ENCODE results near the gene KCNJ10.

GRCh38 chr1:160076295-160076694 is 6.3 kb upstream of the KCNJ10 start:
- TF ChIP-seq REST (IDR thresholded peaks at IDR 0.05; ENCODE audit: insufficient read depth in 1 of 2, low read depth in 2 of 2, low read length in 2 of 2) (no peak), TAF1 (IDR thresholded peaks at IDR 0.05; ENCODE audit: borderline replicate concordance, insufficient read depth, low read length) (no peak), FOXP2 (optimal IDR thresholded peaks at IDR 0.05; ENCODE audit: borderline replicate concordance, extremely low read depth, extremely low read length, insufficient read depth) (no peak), POLR2AphosphoS5 (IDR thresholded peaks at IDR 0.05; ENCODE audit: low read depth, low read length) (no peak)

All from PFSK-1 (cell line).